ENCODE data around the gene KRTAP16-1.

GRCh38 chr17:41333098-41333497 lies 24.0 kb upstream of the KRTAP16-1 start:
- TF ChIP-seq CTCF (IDR thresholded peaks at IDR 0.05) (no peak), KAT7 (CRISPR knock-in tag; IDR thresholded peaks at IDR 0.05; ENCODE audit: borderline replicate concordance) (no peak)
